Kasumi-1 (cell line): ENCODE data around the gene STK38.
"Not testable (repeated sequence)": the region's sequence is repeated elsewhere in the genome, so short reads cannot be mapped to it uniquely, and the experiment has no call there.

Source experiments
- DNase-seq, 2 experiments: peaks; one replicate each; lab custom pipeline; 2025; lab: John Stamatoyannopoulos, UW

Gene STK38

GRCh38 chr6:36487698-36488097 is 59.6 kb downstream of the STK38 start:
- no peak for DNase-seq

GRCh38 chr6:36484736-36485135 is 62.5 kb downstream of the STK38 start:
- peak in 1 of 2 experiments; percentile 18 for DNase-seq

- DNase-seq = not testable (repeated sequence)
Observed at GRCh38 chr6:36483326-36483725, 64.0 kb downstream of the STK38 start.

- DNase-seq = no peak
Observed at GRCh38 chr6:36479256-36479655, 68.0 kb downstream of the STK38 start.

GRCh38 chr6:36478051-36478526 is 69.2 kb downstream of the STK38 start:
- DNase-seq = peak; percentile 74 to 86

GRCh38 chr6:36469946-36470345 is 77.3 kb downstream of the STK38 start:
- DNase-seq = no peak

- DNase-seq = no peak
Observed at GRCh38 chr6:36469148-36469661, 78.1 kb downstream of the STK38 start.

- no peak for DNase-seq
Observed at GRCh38 chr6:36467625-36468024, 79.7 kb downstream of the STK38 start.

GRCh38 chr6:36464233-36464632 is 83.0 kb downstream of the STK38 start:
- no peak for DNase-seq

GRCh38 chr6:36463676-36464075 is 83.6 kb downstream of the STK38 start:
- no peak for DNase-seq

GRCh38 chr6:36461646-36462045 is 85.6 kb downstream of the STK38 start:
- no peak for DNase-seq

GRCh38 chr6:36460916-36461315 is 86.4 kb downstream of the STK38 start:
- no peak for DNase-seq

- no peak for DNase-seq
Observed at GRCh38 chr6:36459501-36459900, 87.8 kb downstream of the STK38 start.

- no peak for DNase-seq
Observed at GRCh38 chr6:36455486-36456027, 91.7 kb downstream of the STK38 start.

GRCh38 chr6:36452897-36453296 is 94.4 kb downstream of the STK38 start:
- not testable (repeated sequence) for DNase-seq

GRCh38 chr6:36449173-36449572 is 98.1 kb downstream of the STK38 start:
- not testable (repeated sequence) for DNase-seq

- no peak for DNase-seq
Observed at GRCh38 chr6:36445621-36446020, 101.7 kb downstream of the STK38 start.

GRCh38 chr6:36444470-36444869 is 102.8 kb downstream of the STK38 start:
- DNase-seq = no peak
